ENCODE results near the gene BRD1.
"Not testable (repeated sequence)": the region's sequence is repeated elsewhere in the genome, so short reads cannot be mapped to it uniquely, and the experiment has no call there.

Gene BRD1

GRCh38 chr22:49852898-49853894 lies 25.5 kb upstream of the BRD1 start, which contains the start of gene ZBED4:
TSS of gene ZBED4 (plus strand) at chr22:49853844. CDS start at chr22:49883663, 29,819 bp downstream.
- DNase-seq: peak; percentile 62

GRCh38 chr22:49852568-49852897 lies 24.9 kb upstream of the BRD1 start:
- not testable (repeated sequence) for DNase-seq

GRCh38 chr22:49850959-49851802 lies 23.5 kb upstream of the BRD1 start:
- no peak for DNase-seq

GRCh38 chr22:49850021-49850911 lies 22.6 kb upstream of the BRD1 start:
- DNase-seq: no peak

- no peak for DNase-seq
These were observed 21.7 kb upstream of the BRD1 start for GRCh38 chr22:49849161-49850020.

GRCh38 chr22:49848690-49849160 lies 21.1 kb upstream of the BRD1 start:
- DNase-seq: no peak

GRCh38 chr22:49847751-49848689 lies 20.3 kb upstream of the BRD1 start:
- DNase-seq: no peak

- DNase-seq: no peak
These were observed 18.2 kb upstream of the BRD1 start for GRCh38 chr22:49845666-49846459.

GRCh38 chr22:49845241-49845640 lies 17.6 kb upstream of the BRD1 start:
- no peak for DNase-seq

GRCh38 chr22:49838771-49839717 lies 11.4 kb upstream of the BRD1 start:
- DNase-seq: no peak

- no peak for DNase-seq
These were observed 5.8 kb upstream of the BRD1 start for GRCh38 chr22:49833340-49834007.

GRCh38 chr22:49829044-49829853 lies 1.6 kb upstream of the BRD1 start:
- no peak for DNase-seq

GRCh38 chr22:49828599-49828965 lies 909 bp upstream of the BRD1 start:
- DNase-seq: no peak

- no peak for DNase-seq
These were observed 311 bp downstream of the BRD1 start for GRCh38 chr22:49827271-49827852.

- DNase-seq: no peak
These were observed 936 bp downstream of the BRD1 start for GRCh38 chr22:49826603-49827270.
